Measurements from ENCODE around the gene RAB3D. TPM values are rescaled to one million over a fixed set of nuclear protein-coding genes. Genes with fewer than 3 reads are reported as not detected.

Gene RAB3D
- total and polyA plus RNA-seq, 2 experiments from 2014 or later: 3.8 to 21.2 TPM

DNA sequence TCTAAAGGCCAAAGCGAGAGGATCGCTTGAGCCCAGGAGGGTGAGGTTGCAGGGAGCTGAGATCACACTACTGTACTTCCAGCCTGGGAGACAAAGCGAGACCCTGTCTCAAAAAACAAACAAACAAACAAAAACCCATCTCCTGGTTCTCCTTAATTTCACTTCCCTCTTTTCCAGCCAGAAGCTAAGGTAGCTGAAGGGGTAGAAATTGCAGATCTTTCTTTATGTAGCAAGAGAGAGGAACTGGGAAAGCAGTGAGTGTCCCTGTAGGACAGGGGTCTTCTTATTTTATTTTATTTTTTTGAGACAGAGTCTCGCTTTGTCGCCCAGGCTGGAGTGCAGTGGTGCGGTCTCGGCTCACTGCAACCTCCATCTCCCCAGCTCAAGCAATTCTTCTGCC lies 48.0 kb downstream of the RAB3D start:
- H3K36me3 ChIP-seq (ENCODE audit: insufficient read depth): no peaks in the 10 kb centered on the region
- no peaks in the 10 kb centered on the region for H3K79me2 ChIP-seq (replicated peaks; ENCODE audit: insufficient read depth)
- no peaks in the 10 kb centered on the region for H4K20me1 ChIP-seq (replicated peaks; ENCODE audit: insufficient read depth)
- H3K36me3 Mint-ChIP-seq (ENCODE audit: low read depth): no peaks in the 10 kb centered on the region
- peaks cover 6% of the 10 kb centered on the region; the same call in 2 of the 3 replicates for H3K4me1 Mint-ChIP-seq
- peaks cover 6% of the 10 kb centered on the region for H3K4me1 ChIP-seq (ENCODE audit: insufficient read depth)
- H3K9me2 ChIP-seq (ENCODE audit: insufficient read depth): no peaks in the 10 kb centered on the region
- no peak overlapping the region for H3K4me3 ChIP-seq
- H3K9me3 Mint-ChIP-seq: no peaks in the 10 kb centered on the region; the same call in 2 of the 3 replicates
- ATAC-seq (no peak), DNase-seq (ENCODE audit: low spot score) (no peak)
- TF ChIP-seq EZH2phosphoT487 (IDR thresholded peaks at IDR 0.05; ENCODE audit: unreplicated experiment) (no peak), CREB1 (CRISPR knock-in tag; IDR thresholded peaks at IDR 0.05; ENCODE audit: low read depth) (no peak), POLR2AphosphoS5 (IDR thresholded peaks at IDR 0.05; ENCODE audit: low read depth) (no peak), ZNF331 (CRISPR knock-in tag; IDR thresholded peaks at IDR 0.05; ENCODE audit: low read depth) (no peak), STAT1 (IDR thresholded peaks at IDR 0.05; ENCODE audit: unreplicated experiment) (no peak), ZNF114 (CRISPR knock-in tag; IDR thresholded peaks at IDR 0.05) (no peak), NANOG (IDR thresholded peaks at IDR 0.05; ENCODE audit: borderline replicate concordance) (no peak), EZH2 (IDR thresholded peaks at IDR 0.05; ENCODE audit: low read depth, unreplicated experiment) (no peak), JUNB (IDR thresholded peaks at IDR 0.05; ENCODE audit: unreplicated experiment) (no peak)
- TF ChIP-seq, protein P1, sequence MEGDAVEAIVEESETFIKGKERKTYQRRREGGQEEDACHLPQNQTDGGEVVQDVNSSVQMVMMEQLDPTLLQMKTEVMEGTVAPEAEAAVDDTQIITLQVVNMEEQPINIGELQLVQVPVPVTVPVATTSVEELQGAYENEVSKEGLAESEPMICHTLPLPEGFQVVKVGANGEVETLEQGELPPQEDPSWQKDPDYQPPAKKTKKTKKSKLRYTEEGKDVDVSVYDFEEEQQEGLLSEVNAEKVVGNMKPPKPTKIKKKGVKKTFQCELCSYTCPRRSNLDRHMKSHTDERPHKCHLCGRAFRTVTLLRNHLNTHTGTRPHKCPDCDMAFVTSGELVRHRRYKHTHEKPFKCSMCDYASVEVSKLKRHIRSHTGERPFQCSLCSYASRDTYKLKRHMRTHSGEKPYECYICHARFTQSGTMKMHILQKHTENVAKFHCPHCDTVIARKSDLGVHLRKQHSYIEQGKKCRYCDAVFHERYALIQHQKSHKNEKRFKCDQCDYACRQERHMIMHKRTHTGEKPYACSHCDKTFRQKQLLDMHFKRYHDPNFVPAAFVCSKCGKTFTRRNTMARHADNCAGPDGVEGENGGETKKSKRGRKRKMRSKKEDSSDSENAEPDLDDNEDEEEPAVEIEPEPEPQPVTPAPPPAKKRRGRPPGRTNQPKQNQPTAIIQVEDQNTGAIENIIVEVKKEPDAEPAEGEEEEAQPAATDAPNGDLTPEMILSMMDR (conservative IDR thresholded peaks at IDR 0.05; ENCODE audit: low read depth in 2 of 2): no peak
- TF ChIP-seq, protein P2, sequence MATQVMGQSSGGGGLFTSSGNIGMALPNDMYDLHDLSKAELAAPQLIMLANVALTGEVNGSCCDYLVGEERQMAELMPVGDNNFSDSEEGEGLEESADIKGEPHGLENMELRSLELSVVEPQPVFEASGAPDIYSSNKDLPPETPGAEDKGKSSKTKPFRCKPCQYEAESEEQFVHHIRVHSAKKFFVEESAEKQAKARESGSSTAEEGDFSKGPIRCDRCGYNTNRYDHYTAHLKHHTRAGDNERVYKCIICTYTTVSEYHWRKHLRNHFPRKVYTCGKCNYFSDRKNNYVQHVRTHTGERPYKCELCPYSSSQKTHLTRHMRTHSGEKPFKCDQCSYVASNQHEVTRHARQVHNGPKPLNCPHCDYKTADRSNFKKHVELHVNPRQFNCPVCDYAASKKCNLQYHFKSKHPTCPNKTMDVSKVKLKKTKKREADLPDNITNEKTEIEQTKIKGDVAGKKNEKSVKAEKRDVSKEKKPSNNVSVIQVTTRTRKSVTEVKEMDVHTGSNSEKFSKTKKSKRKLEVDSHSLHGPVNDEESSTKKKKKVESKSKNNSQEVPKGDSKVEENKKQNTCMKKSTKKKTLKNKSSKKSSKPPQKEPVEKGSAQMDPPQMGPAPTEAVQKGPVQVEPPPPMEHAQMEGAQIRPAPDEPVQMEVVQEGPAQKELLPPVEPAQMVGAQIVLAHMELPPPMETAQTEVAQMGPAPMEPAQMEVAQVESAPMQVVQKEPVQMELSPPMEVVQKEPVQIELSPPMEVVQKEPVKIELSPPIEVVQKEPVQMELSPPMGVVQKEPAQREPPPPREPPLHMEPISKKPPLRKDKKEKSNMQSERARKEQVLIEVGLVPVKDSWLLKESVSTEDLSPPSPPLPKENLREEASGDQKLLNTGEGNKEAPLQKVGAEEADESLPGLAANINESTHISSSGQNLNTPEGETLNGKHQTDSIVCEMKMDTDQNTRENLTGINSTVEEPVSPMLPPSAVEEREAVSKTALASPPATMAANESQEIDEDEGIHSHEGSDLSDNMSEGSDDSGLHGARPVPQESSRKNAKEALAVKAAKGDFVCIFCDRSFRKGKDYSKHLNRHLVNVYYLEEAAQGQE (IDR thresholded peaks at IDR 0.05; ENCODE audit: unreplicated experiment): no peak
- TF ChIP-seq, protein P3, sequence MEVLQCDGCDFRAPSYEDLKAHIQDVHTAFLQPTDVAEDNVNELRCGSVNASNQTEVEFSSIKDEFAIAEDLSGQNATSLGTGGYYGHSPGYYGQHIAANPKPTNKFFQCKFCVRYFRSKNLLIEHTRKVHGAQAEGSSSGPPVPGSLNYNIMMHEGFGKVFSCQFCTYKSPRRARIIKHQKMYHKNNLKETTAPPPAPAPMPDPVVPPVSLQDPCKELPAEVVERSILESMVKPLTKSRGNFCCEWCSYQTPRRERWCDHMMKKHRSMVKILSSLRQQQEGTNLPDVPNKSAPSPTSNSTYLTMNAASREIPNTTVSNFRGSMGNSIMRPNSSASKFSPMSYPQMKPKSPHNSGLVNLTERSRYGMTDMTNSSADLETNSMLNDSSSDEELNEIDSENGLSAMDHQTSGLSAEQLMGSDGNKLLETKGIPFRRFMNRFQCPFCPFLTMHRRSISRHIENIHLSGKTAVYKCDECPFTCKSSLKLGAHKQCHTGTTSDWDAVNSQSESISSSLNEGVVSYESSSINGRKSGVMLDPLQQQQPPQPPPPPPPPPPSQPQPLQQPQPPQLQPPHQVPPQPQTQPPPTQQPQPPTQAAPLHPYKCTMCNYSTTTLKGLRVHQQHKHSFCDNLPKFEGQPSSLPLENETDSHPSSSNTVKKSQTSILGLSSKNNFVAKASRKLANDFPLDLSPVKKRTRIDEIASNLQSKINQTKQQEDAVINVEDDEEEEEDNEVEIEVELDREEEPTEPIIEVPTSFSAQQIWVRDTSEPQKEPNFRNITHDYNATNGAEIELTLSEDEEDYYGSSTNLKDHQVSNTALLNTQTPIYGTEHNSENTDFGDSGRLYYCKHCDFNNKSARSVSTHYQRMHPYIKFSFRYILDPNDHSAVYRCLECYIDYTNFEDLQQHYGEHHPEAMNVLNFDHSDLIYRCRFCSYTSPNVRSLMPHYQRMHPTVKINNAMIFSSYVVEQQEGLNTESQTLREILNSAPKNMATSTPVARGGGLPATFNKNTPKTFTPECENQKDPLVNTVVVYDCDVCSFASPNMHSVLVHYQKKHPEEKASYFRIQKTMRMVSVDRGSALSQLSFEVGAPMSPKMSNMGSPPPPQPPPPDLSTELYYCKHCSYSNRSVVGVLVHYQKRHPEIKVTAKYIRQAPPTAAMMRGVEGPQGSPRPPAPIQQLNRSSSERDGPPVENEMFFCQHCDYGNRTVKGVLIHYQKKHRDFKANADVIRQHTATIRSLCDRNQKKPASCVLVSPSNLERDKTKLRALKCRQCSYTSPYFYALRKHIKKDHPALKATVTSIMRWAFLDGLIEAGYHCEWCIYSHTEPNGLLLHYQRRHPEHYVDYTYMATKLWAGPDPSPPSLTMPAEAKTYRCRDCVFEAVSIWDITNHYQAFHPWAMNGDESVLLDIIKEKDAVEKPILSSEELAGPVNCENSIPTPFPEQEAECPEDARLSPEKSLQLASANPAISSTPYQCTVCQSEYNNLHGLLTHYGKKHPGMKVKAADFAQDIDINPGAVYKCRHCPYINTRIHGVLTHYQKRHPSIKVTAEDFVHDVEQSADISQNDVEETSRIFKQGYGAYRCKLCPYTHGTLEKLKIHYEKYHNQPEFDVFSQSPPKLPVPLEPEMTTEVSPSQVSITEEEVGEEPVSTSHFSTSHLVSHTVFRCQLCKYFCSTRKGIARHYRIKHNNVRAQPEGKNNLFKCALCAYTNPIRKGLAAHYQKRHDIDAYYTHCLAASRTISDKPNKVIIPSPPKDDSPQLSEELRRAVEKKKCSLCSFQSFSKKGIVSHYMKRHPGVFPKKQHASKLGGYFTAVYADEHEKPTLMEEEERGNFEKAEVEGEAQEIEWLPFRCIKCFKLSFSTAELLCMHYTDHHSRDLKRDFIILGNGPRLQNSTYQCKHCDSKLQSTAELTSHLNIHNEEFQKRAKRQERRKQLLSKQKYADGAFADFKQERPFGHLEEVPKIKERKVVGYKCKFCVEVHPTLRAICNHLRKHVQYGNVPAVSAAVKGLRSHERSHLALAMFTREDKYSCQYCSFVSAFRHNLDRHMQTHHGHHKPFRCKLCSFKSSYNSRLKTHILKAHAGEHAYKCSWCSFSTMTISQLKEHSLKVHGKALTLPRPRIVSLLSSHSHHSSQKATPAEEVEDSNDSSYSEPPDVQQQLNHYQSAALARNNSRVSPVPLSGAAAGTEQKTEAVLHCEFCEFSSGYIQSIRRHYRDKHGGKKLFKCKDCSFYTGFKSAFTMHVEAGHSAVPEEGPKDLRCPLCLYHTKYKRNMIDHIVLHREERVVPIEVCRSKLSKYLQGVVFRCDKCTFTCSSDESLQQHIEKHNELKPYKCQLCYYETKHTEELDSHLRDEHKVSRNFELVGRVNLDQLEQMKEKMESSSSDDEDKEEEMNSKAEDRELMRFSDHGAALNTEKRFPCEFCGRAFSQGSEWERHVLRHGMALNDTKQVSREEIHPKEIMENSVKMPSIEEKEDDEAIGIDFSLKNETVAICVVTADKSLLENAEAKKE (CRISPR knock-in tag; IDR thresholded peaks at IDR 0.05): no peak
- TF ChIP-seq, protein P4, sequence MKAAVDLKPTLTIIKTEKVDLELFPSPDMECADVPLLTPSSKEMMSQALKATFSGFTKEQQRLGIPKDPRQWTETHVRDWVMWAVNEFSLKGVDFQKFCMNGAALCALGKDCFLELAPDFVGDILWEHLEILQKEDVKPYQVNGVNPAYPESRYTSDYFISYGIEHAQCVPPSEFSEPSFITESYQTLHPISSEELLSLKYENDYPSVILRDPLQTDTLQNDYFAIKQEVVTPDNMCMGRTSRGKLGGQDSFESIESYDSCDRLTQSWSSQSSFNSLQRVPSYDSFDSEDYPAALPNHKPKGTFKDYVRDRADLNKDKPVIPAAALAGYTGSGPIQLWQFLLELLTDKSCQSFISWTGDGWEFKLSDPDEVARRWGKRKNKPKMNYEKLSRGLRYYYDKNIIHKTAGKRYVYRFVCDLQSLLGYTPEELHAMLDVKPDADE (IDR thresholded peaks at IDR 0.05): no peak
- no peaks in the 10 kb centered on the region for H3F3A ChIP-seq (replicated peaks; ENCODE audit: low read depth)
- peaks cover 8% of the 10 kb centered on the region for H3K27me3 Mint-ChIP-seq (ENCODE audit: insufficient read depth, low read depth, poor library complexity)
- no peak overlapping the region for H3K27ac Mint-ChIP-seq
- no peak overlapping the region for H3K4me3 Mint-ChIP-seq
- H3K27ac ChIP-seq (ENCODE audit: low read depth): no peak overlapping the region
- no peaks in the 10 kb centered on the region for H3K27me3 ChIP-seq (ENCODE audit: insufficient read depth)
- 0 out of 2 replicates have a peak overlapping the region, but pooled peaks have one; percentile 18 for H2AFZ ChIP-seq
- no peak overlapping the region for H3K4me2 ChIP-seq
